Subcutaneous adipose tissue (tissue), 4 donors: Measurements from ENCODE around the gene NMRK1. TPM values are rescaled to one million over a fixed set of nuclear protein-coding genes. Genes with fewer than 3 reads are reported as not detected.

Experiments
- CTCF ChIP-seq: fragments of 450-650 bp; IDR thresholded peaks from one replicate; pipeline ENCODE4 v1.5.1; 2016; ENCODE audit warnings: low read depth, mild to moderate bottlenecking, control low read depth, antibody characterized with exemption, moderate library complexity
- total RNA-seq, 4 donors: library from RNA; depleted of rRNA; stranded (reverse); fragments of >200 nt; gene quantifications; one replicate each; pipeline ENCODE4 v1.1.0, GENCODE V29; 2016

The NMRK1 gene
- total RNA-seq, 4 donors from 2014 or later: 23.6 to 44.1 (median 29.3) TPM

GRCh38 chr9:75039009-75039408, 48.9 kb downstream of the NMRK1 start:
- TF ChIP-seq CTCF: no peak

- no peak for TF ChIP-seq CTCF
Observed at GRCh38 chr9:75036793-75037192, 51.2 kb downstream of the NMRK1 start.

- no peak for TF ChIP-seq CTCF
Observed at GRCh38 chr9:75033791-75034473, 54.0 kb downstream of the NMRK1 start.

GRCh38 chr9:75027187-75028107, 60.5 kb downstream of the NMRK1 start:
- TF ChIP-seq CTCF: no peak

- TF ChIP-seq CTCF: no peak
Observed at GRCh38 chr9:75023846-75024245, 64.1 kb downstream of the NMRK1 start.

GRCh38 chr9:75019654-75020053, 68.3 kb downstream of the NMRK1 start:
- no peak for TF ChIP-seq CTCF

GRCh38 chr9:75019022-75019421, 68.9 kb downstream of the NMRK1 start:
- no peak for TF ChIP-seq CTCF
